ENCODE measurements around the gene VTA1. TPM values are rescaled to one million over a fixed set of nuclear protein-coding genes. Genes with fewer than 3 reads are reported as not detected.

VTA1 gene
- total RNA-seq, 1 experiment from 2014 or later: 67.8 TPM

GRCh38 chr6:142172758-142173157 is 25.7 kb downstream of the VTA1 start:
- no peaks in the 10 kb centered on the region for H3K9me3 ChIP-seq (ENCODE audit: control insufficient read depth in 1 of 2, insufficient read depth in 1 of 2, low read depth in 1 of 2, low read length in 2 of 2)
- TSS peak; percentile 6 for BruUV-seq (replicated peaks)
- no peaks in the 10 kb centered on the region for H4K20me1 ChIP-seq (ENCODE audit: insufficient read depth)
- H3K36me3 ChIP-seq (ENCODE audit: control insufficient read depth in 1 of 2, insufficient read depth in 2 of 2, low read length in 2 of 2): peaks cover 18 to 43% of the 10 kb centered on the region in 2 experiments
- ChIA-PET RAD21 (ENCODE audit: low non-redundant PET in 1 of 2, low total read pairs in 2 of 2, uncharacterized antibody in 2 of 2, unreplicated experiment in 2 of 2) (no interaction called here), POLR2A (no interaction called here), CTCF (interaction anchor here (1.2 kb wide), 1 partner anchor 35 kb away, joined by 3 read pairs; no protein-coding TSS in a partner anchor)
- DNase-seq (ENCODE audit: low read depth, low spot score) (no peak), ATAC-seq (no peak)
- TF ChIP-seq EZH2phosphoT487 (IDR thresholded peaks at IDR 0.05; ENCODE audit: borderline replicate concordance) (no peak), SP1 (IDR thresholded peaks at IDR 0.05; ENCODE audit: low read depth) (no peak), ZNF274 (IDR thresholded peaks at IDR 0.05; ENCODE audit: low read depth, low read length) (no peak), ELF1 (IDR thresholded peaks at IDR 0.05; ENCODE audit: borderline replicate concordance, low read depth) (no peak), EGR1 (IDR thresholded peaks at IDR 0.05; ENCODE audit: low read depth) (no peak), FOSL1 (IDR thresholded peaks at IDR 0.05; ENCODE audit: low read depth) (no peak), POLR2AphosphoS5 (IDR thresholded peaks at IDR 0.05; ENCODE audit: low read depth, low read length) (no peak), RAD21 (IDR thresholded peaks at IDR 0.05; ENCODE audit: low read depth) (no peak), SRF (IDR thresholded peaks at IDR 0.05; ENCODE audit: low read depth) (no peak), ZFX (IDR thresholded peaks at IDR 0.05) (no peak), ZBTB33 (IDR thresholded peaks at IDR 0.05; ENCODE audit: extremely low read depth, insufficient replicate concordance, low read length) (no peak), CTCF (IDR thresholded peaks at IDR 0.05 in 2 of 3, conservative IDR thresholded peaks at IDR 0.05 in 1 of 3; ENCODE audit: borderline replicate concordance in 1 of 3, insufficient read depth in 1 of 3, low read depth in 2 of 3, low read length in 2 of 3) (no peak), EZH2 (IDR thresholded peaks at IDR 0.05) (no peak)
- TF ChIP-seq, protein P1, sequence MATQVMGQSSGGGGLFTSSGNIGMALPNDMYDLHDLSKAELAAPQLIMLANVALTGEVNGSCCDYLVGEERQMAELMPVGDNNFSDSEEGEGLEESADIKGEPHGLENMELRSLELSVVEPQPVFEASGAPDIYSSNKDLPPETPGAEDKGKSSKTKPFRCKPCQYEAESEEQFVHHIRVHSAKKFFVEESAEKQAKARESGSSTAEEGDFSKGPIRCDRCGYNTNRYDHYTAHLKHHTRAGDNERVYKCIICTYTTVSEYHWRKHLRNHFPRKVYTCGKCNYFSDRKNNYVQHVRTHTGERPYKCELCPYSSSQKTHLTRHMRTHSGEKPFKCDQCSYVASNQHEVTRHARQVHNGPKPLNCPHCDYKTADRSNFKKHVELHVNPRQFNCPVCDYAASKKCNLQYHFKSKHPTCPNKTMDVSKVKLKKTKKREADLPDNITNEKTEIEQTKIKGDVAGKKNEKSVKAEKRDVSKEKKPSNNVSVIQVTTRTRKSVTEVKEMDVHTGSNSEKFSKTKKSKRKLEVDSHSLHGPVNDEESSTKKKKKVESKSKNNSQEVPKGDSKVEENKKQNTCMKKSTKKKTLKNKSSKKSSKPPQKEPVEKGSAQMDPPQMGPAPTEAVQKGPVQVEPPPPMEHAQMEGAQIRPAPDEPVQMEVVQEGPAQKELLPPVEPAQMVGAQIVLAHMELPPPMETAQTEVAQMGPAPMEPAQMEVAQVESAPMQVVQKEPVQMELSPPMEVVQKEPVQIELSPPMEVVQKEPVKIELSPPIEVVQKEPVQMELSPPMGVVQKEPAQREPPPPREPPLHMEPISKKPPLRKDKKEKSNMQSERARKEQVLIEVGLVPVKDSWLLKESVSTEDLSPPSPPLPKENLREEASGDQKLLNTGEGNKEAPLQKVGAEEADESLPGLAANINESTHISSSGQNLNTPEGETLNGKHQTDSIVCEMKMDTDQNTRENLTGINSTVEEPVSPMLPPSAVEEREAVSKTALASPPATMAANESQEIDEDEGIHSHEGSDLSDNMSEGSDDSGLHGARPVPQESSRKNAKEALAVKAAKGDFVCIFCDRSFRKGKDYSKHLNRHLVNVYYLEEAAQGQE (IDR thresholded peaks at IDR 0.05; ENCODE audit: low read depth): no peak
- H3K9ac ChIP-seq (ENCODE audit: low read length): no peak overlapping the region
- intact Hi-C loops (cut with micrococcal nuclease): no loop called here
- H3K27ac ChIP-seq (ENCODE audit: low read depth, low read length): no peak overlapping the region
- no peaks in the 10 kb centered on the region for H3K27me3 ChIP-seq (ENCODE audit: insufficient read depth, low read length)
- peaks cover 17% of the 10 kb centered on the region for H3K79me2 ChIP-seq (ENCODE audit: insufficient read depth, low read length)
- no peak overlapping the region for H2AFZ ChIP-seq (ENCODE audit: low read depth, low read length, poor library complexity, severe bottlenecking)
- no peaks in the 10 kb centered on the region for H3K4me1 ChIP-seq (ENCODE audit: control insufficient read depth in 1 of 2, insufficient read depth in 2 of 2, low read length in 2 of 2)
- H3K4me3 ChIP-seq (replicated peaks in 1 of 2; ENCODE audit: low read depth in 1 of 2, low read length in 2 of 2): no peak overlapping the region
- no peak overlapping the region for H3K4me2 ChIP-seq (ENCODE audit: low read length)
- no peaks in the 10 kb centered on the region for H3K9me2 ChIP-seq (ENCODE audit: insufficient read depth)

Data from HCT116 (cell line).